OCI-LY7 (cell line): ENCODE results near the gene RHEX.

Source experiments
- EZH2phosphoT487 ChIP-seq: fragments of 200-600 bp; sonication (generic); IDR thresholded peaks from 2 replicates; pipeline ENCODE4 v1.6.1; 2018; ENCODE audit warnings: low read depth, borderline replicate concordance, mild to moderate bottlenecking, mixed run types, antibody characterized with exemption, low read length, moderate library complexity, mixed read lengths
- TF ChIP-seq, protein P1 (sequence below): fragments of 200-600 bp; sonication (generic); conservative IDR thresholded peaks from 2 replicates; pipeline ENCODE4 v1.5.1; 2014; ENCODE audit warnings: mild to moderate bottlenecking, antibody characterized with exemption, low read length, moderate library complexity, mixed read lengths

DNA sequence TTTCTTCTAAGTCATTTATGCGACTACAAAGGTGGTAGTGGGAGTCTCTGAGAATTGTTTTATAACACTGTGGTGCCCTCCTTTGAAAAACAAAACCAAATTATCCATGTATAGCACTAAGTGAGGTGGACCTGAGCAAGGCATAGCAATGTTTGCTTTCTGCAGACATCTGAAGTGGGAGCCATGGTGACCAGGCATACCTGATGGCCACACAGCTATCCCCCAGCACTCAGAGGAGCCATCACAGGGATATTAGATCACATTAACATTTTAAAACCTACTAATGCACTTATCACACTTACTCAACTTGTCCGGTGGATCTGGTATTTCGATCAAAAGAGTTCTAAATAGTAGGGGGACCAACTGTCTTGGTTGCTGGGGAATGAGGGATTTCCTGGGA is 89.0 kb downstream of the RHEX start:
- TF ChIP-seq, protein P1, sequence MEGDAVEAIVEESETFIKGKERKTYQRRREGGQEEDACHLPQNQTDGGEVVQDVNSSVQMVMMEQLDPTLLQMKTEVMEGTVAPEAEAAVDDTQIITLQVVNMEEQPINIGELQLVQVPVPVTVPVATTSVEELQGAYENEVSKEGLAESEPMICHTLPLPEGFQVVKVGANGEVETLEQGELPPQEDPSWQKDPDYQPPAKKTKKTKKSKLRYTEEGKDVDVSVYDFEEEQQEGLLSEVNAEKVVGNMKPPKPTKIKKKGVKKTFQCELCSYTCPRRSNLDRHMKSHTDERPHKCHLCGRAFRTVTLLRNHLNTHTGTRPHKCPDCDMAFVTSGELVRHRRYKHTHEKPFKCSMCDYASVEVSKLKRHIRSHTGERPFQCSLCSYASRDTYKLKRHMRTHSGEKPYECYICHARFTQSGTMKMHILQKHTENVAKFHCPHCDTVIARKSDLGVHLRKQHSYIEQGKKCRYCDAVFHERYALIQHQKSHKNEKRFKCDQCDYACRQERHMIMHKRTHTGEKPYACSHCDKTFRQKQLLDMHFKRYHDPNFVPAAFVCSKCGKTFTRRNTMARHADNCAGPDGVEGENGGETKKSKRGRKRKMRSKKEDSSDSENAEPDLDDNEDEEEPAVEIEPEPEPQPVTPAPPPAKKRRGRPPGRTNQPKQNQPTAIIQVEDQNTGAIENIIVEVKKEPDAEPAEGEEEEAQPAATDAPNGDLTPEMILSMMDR = no peak
- TF ChIP-seq EZH2phosphoT487 = no peak
